NB4 (cell line): ENCODE measurements around the gene TEAD4.

Experiments used
- DNase-seq: peaks from one replicate; pipeline ENCODE4 v3.0.0; 2010; ENCODE audit warnings: low read depth
- H3K4me3 ChIP-seq: one replicate; pipeline ENCODE4 v1.5.1; 2011; ENCODE audit warnings: mild to moderate bottlenecking, low read depth, low read length, moderate library complexity
- MYC ChIP-seq: IDR thresholded peaks from 2 replicates; pipeline ENCODE4 v1.6.1; 2011; ENCODE audit warnings: low read depth, low read length
- POLR2A ChIP-seq: IDR thresholded peaks from 2 replicates; pipeline ENCODE4 v1.6.1; 2011; ENCODE audit warnings: mild to moderate bottlenecking; ENCODE audit not compliant: insufficient read length; ENCODE audit errors: extremely low read depth
- TF ChIP-seq, protein P1 (sequence below): IDR thresholded peaks from one replicate; pipeline ENCODE4 v1.5.1; 2012; ENCODE audit warnings: low read depth, low read length
- TF ChIP-seq, protein P2 (sequence below): IDR thresholded peaks from 2 replicates; pipeline ENCODE4 v1.6.1; 2011; ENCODE audit warnings: low read depth, low read length

The TEAD4 gene

DNA sequence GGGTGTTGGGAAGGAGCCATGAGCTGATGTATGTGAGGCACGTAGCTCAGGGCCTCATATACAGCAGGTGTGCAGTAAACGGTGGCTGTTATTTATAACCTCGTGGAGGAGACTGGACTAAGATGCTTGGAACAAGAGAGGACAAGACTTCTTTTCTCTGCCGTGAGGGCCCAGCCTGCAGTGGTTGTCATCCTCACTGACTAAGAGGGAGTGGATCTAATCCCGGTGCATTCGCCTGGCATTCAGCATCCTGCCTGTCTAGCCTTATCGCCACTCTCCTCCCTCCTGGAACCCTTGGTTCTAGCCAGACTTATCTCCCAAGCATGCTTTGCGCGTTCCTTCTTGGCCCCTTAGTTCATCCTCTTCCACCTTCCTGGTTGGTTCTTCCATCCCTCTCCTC lies 121.9 kb downstream of the TEAD4 start:
- no peak overlapping the region for H3K4me3 ChIP-seq
- TF ChIP-seq, protein P1, sequence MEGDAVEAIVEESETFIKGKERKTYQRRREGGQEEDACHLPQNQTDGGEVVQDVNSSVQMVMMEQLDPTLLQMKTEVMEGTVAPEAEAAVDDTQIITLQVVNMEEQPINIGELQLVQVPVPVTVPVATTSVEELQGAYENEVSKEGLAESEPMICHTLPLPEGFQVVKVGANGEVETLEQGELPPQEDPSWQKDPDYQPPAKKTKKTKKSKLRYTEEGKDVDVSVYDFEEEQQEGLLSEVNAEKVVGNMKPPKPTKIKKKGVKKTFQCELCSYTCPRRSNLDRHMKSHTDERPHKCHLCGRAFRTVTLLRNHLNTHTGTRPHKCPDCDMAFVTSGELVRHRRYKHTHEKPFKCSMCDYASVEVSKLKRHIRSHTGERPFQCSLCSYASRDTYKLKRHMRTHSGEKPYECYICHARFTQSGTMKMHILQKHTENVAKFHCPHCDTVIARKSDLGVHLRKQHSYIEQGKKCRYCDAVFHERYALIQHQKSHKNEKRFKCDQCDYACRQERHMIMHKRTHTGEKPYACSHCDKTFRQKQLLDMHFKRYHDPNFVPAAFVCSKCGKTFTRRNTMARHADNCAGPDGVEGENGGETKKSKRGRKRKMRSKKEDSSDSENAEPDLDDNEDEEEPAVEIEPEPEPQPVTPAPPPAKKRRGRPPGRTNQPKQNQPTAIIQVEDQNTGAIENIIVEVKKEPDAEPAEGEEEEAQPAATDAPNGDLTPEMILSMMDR, result no peak
- no peak for TF ChIP-seq POLR2A
- TF ChIP-seq, protein P2, sequence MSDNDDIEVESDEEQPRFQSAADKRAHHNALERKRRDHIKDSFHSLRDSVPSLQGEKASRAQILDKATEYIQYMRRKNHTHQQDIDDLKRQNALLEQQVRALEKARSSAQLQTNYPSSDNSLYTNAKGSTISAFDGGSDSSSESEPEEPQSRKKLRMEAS, result no peak
- TF ChIP-seq MYC, result no peak
- no peak for DNase-seq

DNA sequence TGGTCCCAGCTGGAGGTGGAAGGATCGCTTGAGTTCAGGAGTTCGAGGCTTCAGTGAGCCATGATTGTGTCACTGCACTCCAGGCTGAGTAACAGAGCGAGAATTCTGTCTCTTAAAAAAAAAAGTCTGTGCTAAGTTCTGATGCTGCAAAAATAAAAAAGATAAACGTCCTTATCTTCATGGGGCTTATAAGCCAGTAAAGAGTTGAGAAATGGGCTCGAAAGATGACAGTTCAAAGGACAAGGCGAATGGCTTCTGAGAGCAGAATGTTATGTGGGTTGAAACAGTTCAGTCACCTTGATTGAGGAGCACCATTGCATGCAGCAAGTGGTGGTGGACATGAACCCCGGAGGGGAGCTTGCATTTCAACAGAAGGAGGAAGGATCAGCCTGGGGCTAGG lies 122.7 kb downstream of the TEAD4 start:
- DNase-seq, result no peak
- H3K4me3 ChIP-seq, result no peak overlapping the region
- TF ChIP-seq, protein P2, result no peak
- TF ChIP-seq MYC, result no peak
- TF ChIP-seq, protein P1, result no peak
- no peak for TF ChIP-seq POLR2A

DNA sequence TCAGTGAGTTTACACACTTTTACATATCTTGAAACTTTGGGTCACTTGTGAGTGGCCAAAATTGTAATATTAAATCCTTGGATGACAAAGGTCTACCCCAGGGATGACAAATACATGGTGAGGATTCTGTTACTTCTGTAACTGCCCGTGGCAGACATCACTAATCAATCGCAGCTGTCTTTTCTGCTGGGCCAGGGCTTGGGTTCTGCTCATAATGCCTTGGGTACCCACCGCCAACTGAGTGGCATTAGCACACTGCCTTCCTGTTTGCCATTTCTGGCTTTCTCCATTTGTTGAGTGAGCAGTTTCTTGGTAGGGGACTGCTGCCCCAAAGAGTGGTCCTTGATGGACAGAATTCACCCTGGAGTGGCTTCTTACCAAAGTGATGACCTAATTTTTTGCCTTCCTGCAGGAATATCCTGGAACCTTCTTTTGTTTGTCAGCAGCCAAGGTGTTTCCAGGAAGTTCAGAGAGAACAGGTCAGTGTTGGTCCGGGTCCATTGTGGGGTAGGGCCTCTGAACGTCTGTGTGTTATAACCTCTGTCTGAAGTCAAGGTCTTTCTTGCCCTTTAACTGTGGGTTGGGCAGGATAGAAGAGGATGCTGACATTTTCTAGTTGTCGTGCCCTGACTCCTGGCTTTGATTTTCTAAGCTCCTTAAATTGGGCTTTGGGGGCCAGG lies 124.2 kb downstream of the TEAD4 start:
- no peak overlapping the region for H3K4me3 ChIP-seq
- TF ChIP-seq MYC, result no peak
- TF ChIP-seq, protein P1, result no peak
- no peak for TF ChIP-seq POLR2A
- no peak for DNase-seq

DNA sequence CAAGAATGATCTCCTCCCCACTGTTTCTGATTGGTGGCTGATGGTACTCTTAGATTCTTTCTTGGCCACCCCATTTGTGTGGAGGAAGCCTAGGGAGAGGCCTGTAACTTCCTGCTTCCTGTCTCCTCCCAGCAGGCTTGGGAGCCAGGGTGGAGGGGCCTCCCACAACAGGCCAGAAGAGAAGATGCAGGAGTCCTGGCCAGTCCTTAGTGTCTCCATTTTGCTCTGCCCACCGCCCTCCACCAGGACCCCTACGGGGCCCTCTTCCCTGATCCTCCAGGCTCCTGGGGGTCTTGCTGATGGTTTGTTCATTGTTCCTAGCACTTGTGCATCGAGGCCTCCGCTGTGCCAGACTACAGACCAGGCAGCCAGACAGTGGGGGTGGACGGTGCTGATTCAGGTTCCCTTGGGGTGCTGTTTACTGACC lies 124.7 kb downstream of the TEAD4 start:
- TF ChIP-seq, protein P1, result no peak
- TF ChIP-seq POLR2A, result no peak
- no peak for TF ChIP-seq MYC
- TF ChIP-seq, protein P2, result no peak
- DNase-seq, result no peak
- H3K4me3 ChIP-seq, result no peak overlapping the region

DNA sequence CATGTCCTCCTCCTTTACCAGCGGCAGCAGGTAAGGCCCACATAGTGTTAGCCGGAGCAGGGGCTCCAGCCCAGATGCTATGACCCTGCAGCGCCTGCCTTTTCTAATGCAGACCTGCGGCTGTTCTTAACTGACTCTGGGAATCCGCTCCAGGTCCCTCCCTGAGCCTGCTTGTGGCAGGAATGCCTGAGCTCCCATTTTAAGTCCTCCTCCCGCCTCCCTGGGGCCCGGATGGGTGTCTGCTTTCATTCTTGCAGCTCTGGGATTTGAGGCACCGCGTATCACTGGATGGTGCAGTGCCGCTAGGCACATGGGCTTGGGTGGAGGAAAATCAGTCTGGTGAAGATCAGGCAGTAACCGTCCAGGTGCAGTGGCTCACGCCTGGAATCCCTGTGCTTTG lies 125.5 kb downstream of the TEAD4 start:
- no peak for DNase-seq
- TF ChIP-seq POLR2A, result no peak
- TF ChIP-seq, protein P1, result no peak
- TF ChIP-seq, protein P2, result no peak
- TF ChIP-seq MYC, result no peak

More for the DNA sequence above, 125.5 kb downstream of the TEAD4 start:
- no peak overlapping the region for H3K4me3 ChIP-seq
